ENCODE results near the gene TC2N.
"Not testable (repeated sequence)": the region's sequence is repeated elsewhere in the genome, so short reads cannot be mapped to it uniquely, and the experiment has no call there.

The TC2N gene

DNA sequence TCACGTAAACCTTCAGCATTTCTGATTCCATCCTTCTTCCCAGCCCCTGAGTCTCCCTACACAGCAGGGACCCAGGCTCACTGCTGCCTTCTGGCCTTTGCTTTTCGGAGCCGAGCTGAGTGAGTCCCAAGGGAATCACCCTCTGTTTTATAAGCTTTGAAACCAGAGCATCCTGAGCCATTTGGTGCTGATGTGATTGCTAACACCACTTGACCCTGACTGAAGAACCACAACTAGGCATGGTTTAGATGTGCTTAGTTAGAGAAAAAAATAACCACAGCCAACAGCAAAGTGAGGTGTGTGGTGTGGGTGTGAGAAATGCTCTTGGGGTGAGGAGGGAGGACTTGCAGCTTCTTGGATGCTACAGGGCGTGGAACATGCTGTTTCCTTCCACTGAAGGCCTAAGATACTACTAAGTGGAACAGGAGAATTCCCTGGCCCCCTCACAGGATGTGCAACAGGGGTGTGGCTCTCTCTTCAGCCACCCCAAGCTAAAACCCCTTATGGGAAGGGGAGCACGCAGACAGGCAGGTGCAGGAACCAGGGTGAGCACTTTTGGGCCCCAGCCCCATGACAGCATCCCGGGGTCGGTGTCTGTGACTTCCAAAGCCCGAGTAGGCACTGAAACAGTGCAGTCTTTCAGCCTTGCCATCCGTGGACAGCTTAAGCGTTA, at the start of gene TC2N:
Gene TC2N, minus strand, starts transcription at position 221 of the 673 bp plus-strand sequence. CDS start 53,767 bp downstream, outside the sequence.
- DNase-seq (ENCODE audit: low spot score), result peak; percentile 83

DNA sequence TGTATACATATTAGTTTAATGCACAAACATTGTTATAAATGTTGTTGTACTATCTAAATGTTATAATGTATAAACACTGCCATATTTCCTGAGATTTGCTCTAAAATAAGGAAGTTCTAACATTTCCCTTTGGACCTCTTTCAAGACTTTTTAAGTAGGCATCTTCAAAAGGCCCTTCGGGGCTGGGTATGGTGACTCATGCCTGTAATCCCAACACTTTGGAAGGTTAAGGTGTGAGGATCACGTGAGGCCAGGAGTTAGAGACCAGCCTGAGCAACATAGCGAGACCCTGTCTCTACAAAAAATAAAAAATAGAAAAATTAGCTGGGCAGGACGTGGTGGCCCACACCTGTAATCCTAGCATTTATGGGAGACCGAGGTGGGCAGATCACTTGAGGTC, 44.7 kb upstream of the TC2N start:
- DNase-seq (ENCODE audit: low spot score), result no peak

DNA sequence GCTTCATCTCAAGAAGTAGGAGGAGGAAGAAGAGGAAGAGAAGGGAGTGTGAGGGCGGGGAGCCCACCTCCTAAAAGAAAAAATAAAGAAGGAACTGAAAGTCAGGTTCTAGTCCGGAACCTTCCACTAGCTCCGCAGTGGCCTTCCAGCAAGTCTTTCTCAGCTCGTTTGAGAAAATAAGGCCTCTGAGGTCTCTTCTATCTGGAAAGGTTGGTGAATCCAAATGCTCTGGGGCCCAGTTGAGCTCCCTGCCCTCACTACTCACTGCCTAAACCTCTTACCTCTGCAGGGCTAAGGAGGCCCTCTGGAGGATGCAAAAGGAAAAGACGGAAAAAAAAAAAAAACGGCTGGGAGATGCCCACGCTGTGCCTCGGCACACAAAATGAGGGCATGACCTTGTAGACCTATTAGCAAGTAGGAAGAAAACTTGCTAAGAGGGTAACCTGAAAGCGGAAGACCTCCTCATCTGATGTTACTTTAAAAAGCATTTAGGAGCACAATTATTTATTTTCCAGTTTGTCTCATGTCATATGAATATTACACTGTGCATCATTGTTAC, 44.2 kb upstream of the TC2N start:
- peak; percentile 74 for DNase-seq (ENCODE audit: low spot score)

DNA sequence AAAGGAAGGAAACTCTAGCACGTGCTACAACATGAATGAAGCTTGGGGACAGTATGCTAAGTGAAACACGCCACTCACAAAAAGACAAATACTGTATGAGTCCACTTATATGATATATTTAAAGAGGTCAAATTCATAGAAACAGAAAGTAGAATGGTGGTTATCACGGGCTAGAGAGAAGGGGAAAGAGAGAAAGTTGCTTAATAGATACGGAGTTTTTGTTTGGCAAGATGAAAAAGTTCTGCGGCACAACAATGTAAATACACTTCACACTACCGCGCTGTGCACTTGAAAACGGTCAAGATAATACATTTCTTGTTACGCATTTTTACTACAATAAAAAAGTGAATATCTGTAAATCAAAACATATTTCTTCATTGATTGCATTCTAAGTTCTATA, 42.9 kb upstream of the TC2N start:
- no peak for DNase-seq (ENCODE audit: low spot score)

DNA sequence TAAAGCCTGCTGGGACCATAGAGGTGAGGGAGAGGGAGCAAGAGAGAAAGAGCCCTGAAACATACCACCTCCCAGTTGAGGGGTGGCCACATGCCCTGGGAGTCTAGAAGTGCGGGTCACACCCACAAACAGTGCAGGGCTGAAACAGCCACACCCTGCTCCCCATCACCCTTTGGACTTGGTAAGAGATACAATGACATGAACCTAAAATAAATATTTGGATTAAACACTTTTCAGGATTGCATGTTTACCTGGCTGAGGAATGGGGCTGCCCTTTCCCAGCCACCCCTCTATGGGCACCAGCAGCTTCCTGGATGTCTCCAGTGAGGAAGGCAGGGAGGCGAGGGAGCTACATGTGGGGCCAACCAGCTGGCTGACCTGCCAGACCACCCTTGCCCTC, 39.0 kb upstream of the TC2N start:
- DNase-seq (ENCODE audit: low spot score), result no peak

DNA sequence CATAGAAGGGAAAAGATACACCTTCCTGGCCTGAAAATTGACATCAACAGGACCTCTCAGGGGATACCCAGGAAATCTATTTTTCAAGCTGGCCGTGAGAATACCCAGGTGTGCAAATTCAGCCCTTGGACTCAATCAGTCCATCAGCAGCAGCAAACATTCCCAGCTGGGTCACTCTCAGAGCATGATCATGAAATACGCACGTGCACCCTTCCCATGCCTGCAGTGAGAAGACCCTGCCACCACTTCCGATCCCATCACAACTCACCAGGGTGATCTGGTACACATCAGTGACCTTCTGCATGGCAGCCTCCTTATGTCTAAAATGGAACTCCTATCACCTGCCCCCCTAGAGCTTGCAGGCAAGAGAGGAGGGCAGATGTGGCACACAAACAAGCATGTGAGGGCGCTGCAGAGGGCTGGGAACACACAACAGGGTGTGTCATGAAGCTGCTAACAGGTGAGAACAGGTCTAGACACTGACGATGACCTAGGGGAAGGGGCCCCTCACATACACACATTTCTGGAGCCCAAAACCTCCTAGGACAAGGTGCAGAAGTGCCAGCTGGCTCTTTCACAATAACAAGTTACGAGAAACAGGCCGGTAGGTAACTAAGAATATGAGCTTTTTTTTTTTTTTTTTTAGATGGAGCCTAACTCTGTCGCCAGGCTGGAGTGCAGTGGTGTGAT, 37.8 kb upstream of the TC2N start:
- DNase-seq (ENCODE audit: low spot score), result no peak

DNA sequence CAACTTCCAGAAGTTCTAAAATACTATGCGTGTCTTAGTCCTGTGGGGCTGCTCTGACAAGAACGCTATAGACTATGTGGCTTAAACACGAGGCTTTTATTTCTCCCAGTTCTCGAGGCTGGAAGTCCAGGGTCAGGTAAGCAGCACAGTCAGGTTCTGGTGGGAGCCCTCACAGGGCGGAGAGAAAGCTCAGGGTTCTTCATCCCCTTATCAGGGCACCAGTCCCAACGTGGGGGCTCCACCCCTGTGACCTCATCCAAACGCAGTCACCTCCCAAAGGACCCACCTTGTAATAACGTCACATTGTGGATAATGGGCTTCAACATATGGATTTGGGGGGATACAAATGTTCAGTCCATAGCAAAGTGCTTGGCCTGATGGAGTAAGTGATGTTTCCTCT, 37.1 kb upstream of the TC2N start:
- no peak for DNase-seq (ENCODE audit: low spot score)

DNA sequence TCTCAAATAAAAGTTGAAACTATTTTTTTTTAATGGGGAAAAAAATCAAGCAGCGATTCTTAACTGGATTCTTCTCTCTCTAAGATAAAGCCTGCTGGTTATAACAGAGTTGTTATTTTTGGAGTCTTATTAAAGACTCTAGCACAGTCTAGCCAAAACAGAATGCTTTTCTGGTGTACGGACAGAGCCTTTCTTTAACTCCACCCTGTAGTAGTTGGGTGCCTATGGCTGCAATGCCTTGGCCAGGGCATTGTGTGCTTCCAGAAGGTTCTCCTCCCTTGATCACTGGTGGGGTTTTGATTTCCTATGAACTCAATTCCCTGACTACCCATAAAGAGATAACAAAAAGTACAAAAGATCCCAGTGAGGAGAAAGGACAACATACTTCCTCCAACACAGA, 35.7 kb upstream of the TC2N start:
- DNase-seq (ENCODE audit: low spot score), result no peak

DNA sequence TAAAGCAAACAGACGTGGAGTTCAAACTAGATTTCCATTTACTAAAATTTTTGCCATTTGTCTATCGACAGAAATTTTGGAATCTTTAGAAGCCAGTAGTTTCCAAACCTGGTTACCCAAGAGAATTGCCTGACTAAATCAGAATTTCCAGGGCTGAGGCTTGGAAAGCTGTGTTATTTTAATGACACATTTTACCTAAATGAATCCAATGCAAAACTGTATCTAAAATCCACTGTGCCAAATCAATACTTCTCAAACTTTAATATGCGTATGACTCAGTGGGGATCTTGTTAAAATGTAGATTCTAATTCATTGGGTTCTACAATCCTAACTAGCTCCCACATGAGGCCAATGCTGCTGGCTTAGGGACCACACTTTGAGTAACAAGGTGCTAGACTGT, 35.0 kb upstream of the TC2N start:
- DNase-seq (ENCODE audit: low spot score), result no peak

DNA sequence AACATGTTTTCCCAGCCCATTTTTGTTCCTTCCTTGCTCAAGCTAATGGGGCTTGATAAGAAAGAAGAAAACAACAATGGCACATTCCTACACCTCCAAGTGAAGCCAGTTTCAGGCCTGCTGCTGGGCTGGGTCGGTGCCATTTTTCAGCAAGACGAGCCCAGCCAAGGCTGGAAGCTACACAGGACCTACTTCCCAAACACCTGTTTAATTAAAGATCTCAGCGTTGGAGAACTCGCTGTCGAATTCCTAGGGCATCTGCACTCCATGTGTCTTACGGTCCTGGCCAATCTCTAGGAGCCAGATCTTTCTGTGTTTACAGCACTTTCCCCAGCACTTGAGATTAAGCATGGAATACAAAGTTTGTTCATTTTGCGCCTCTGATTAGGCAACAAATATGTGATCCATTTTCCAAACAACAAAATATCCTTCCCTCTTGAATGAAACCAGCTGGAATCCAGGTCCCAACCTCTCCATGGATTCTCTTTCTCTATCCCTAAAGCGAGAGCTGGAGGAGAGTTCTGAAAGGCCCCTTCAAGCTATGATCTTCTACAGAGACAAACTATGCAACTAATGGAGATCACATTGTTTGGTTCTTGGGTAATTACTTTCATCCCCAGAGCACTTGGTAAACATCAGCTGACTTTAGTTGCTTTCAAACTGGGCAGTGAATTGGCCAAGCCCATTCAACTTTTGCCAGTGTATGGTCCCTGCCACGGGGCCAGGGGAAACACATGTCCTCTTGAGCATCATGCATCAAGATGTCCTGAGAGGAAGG, 34.3 kb upstream of the TC2N start:
- DNase-seq (ENCODE audit: low spot score), result no peak

DNA sequence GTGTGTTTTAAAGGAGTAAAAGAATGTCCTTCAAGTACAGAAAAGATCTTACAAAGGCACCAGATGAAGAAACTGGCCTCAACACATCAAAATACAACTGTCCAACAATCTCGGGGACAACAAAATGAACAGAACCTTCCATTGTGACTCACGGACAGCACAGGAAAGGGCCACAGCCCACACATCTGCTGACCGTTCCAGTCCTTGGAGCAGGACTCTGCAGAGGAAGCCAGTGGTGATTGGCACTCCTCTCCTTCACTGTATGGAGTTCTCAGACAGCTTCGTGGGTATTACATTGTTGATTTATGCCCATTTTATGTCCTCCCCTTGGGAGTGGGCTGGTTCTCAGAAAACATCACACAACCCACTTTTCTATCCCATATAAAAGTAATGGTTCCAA, 32.5 kb upstream of the TC2N start:
- no peak for DNase-seq (ENCODE audit: low spot score)

DNA sequence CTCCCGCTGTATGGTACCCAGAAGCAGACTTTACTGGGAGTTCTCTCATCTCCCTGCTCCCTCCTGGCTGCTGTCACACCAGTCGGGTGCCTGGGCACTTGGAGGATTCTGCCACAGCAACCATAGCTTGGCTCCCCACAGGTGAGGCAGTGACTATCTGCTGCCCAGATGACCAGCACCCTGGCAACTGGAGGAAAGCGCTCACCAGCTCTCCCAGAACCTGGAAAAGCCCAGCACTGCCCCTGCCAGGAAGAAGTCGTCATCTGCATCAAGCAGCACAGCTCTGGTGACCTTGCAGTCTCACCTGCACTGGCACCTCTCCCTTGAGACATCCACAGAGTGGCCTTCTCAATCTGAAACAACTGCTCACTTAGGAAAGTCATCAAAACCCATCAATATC, 31.9 kb upstream of the TC2N start:
- no peak for DNase-seq (ENCODE audit: low spot score)

DNA sequence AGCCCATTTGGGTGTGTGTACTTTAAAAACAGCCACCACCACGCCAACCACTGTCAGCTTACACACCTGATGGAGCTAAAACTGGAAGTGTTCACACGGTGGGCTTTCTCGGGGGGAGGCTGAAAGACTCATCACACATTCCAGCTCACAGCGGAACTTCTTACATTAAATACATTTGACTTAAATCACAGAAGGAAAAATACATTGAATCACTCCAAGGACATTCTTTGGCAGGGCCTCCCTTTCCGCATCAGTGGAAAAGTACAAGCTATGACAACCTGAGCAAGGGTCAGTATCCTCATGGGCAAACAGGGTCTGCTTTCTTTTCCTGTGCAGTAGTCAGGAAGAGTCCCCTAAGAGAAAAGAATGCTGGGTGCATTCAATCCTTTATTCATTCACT, 31.0 kb upstream of the TC2N start:
- DNase-seq (ENCODE audit: low spot score), result no peak

DNA sequence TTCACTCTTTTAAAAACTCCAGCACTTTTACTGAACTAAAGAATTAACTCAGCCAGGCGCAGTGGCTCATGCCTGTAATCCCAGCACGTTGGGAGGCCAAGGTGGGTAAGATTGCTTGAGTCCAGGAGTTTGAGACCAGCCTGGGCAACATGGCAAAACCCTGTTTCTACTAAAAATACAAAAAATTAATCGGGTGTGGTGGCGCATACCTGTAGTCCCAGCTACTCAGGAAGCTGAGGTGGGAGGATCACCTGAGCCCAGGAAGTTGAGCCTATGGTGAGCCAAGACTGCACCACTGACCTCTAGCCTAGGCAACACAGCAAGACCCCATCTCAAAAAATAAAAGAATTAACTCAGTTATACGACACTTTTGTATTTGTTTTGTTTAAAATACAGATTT, 30.4 kb upstream of the TC2N start:
- not testable (repeated sequence) for DNase-seq (ENCODE audit: low spot score)

DNA sequence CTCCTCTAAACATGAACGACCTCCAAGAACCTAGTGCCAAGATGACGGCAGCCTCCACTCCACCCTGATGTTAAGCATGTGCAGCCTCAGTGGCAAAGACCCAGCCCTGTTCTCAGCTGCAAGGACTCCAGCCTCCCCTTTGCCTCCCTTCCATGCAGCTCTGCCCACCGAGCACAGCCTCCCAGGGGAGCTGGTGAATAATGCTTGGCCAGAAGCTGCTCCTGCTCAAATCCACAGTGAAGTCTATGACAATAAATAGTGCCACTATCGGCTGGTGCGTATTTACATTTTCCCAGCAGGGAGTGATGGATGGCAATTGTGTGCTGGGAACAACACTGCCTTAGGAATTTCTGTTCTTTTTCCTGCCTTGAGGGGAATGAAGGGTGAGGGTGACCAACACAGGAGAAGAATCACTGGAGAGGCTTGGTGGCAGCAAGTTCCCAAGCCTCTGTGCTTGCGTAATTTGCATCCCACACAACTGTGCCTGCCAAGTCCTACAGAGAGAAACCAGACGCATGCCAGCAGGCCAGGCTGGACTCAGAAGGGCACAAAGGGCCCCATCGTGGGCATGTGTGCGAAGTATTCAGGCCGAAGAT, 29.9 kb upstream of the TC2N start:
- DNase-seq (ENCODE audit: low spot score), result no peak

DNA sequence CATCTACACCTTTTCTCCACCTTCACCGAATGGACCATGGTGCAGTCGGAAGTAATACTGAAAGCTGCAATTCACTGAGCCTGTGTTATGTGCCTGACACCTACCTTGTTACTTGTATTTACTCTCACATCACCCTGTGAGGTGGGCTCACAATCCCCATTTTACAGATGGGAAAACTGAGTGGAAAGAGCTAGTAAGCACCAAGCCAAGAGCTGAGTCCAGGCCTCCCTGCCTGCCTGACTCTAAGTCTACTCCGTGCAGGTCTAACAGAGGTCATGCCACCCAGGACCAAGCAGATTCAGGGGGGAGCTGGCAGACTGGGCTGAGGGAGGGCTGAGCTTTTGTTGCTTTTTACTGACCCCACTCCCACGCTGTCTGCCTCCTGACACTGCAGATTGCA, 29.1 kb upstream of the TC2N start:
- DNase-seq (ENCODE audit: low spot score), result no peak

DNA sequence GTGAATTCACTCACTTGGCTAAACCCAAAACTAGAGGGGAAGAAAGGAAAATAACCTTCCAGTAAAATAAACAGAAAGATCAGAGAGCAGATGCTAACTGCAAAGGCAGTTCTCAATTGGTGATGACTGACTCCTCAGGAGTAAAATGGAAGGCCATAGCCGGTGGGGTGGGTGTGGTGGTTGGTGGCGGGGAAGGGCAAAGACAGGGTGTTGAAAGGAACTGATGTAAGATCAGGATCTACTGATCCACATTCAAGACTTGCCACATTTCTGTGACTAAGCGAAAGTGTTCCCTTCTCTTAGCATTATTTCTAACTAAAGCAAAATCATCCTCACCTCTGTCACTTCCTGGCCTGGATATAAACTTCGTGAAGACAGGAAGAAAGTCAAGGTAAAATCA, 26.3 kb upstream of the TC2N start:
- DNase-seq (ENCODE audit: low spot score), result no peak

DNA sequence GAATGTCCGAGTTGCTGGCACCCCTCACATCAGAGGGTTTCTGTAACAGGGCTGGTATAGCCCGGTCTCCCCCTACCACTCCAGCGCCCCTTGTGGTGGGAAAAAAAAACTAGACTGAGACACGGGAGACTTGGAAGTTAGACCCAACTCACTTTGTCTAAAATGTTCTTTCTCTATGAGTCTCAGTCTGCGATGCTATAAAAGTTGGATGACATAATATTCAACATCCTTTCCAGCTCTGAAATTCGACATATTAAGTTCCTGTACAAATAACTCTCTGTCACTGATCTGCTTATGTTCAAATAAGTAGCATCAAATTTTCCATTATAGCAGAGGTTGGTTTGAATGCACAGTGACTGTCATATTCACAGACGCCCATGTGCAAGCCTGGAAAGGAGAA, 25.7 kb upstream of the TC2N start:
- no peak for DNase-seq (ENCODE audit: low spot score)

DNA sequence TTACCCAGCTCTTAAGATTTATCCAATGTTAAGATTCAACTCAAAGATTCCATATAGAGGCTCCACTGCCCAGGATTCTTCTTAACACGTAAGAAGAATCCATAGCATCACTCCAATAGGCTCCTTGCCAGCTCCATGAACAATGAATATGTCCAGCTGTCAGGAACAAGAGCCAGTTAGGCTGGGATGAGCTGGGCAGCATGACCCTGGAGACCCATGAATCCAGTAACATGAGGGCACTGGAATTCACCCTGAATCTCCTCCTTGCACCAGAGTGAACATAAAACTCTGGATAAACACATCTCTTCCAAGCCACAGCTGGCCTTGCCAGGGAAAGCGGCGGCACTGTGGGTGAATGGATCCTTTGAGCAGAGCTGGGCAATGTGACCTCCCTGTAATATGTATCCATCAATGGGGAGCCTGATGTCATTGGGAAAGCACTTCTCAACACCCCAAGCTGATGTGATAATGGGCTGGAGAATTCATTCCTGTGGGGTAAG, 24.4 kb upstream of the TC2N start:
- no peak for DNase-seq (ENCODE audit: low spot score)

DNA sequence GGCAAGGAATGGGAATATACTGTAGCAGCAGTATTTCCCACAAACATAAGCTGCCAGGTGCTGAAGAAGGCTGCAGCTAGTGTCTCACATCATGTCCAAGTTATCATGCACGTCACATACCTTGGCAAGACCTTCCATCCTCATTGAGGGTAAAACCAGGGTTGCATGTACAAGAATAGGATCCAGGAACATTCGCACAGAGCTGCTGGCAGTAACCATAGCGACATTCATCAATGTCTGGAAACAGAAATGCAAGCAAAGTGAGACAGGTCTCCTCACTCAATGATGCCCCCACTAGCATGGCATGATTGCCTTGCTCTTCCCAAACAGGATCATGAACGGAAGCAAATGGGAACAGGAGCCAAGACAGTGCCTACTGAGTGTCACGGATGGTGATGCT, 23.8 kb upstream of the TC2N start:
- no peak for DNase-seq (ENCODE audit: low spot score)

DNA sequence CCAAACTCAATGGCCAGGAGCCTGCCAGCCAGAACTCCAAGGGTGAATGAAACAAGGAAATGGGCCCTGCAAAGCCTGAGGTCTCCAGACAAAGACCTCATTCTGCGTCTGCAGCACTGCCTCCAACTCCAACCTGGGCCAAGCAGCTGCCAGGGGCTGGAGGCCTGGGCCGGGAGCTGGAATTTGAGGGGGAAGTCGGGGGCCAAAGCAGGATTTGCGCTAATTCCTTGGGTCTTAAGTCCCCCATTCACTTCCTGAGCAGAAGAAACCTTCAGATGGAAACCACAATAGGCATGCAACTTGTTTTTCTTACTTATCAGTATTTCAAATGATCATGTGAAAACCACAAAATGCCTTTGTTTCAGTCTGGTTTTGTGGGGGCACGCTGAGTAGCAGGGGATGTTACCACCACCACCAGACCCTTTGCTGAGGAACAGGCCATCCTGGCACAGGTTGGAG, 23.0 kb upstream of the TC2N start:
- no peak for DNase-seq (ENCODE audit: low spot score)
